Neuronal stem cell (in vitro differentiated cells): ENCODE data around the gene LCN10.
A peak's percentile ranks its signal among the peaks of the same experiment; 100 is the strongest.

Experiments
- DNase-seq: peaks from one replicate; pipeline ENCODE4 v3.0.0-alpha.2; 2013; ENCODE audit warnings: low spot score
- H2AFZ ChIP-seq: one replicate; pipeline ENCODE4 v1.6.1; 2013; ENCODE audit warnings: mild to moderate bottlenecking, low read length, inconsistent platforms
- H2AK5ac ChIP-seq: 2 replicates; pipeline ENCODE4 v1.6.1; 2013; ENCODE audit warnings: low read depth, mild to moderate bottlenecking, inconsistent platforms, low read length, moderate library complexity, mixed read lengths
- H2BK120ac ChIP-seq: 2 replicates; pipeline ENCODE4 v1.6.1; 2013; ENCODE audit warnings: low read depth, mild to moderate bottlenecking, inconsistent platforms, low read length, moderate library complexity, mixed read lengths
- H2BK12ac ChIP-seq: one replicate; pipeline ENCODE4 v1.6.1; 2013; ENCODE audit warnings: low read length, inconsistent platforms
- H2BK15ac ChIP-seq: 2 replicates; pipeline ENCODE4 v1.6.1; 2013; ENCODE audit warnings: mild to moderate bottlenecking, low read length, inconsistent platforms, mixed read lengths
- H2BK5ac ChIP-seq: one replicate; pipeline ENCODE4 v1.6.1; 2013; ENCODE audit warnings: inconsistent platforms, mild to moderate bottlenecking, low read length, moderate library complexity
- H3K14ac ChIP-seq: one replicate; pipeline ENCODE4 v1.6.1; 2013; ENCODE audit warnings: low read length, inconsistent platforms
- H3K18ac ChIP-seq: 2 replicates; pipeline ENCODE4 v1.6.1; 2013; ENCODE audit warnings: low read length, inconsistent platforms
- H3K23ac ChIP-seq: 2 replicates; pipeline ENCODE4 v1.6.1; 2013; ENCODE audit warnings: low read depth, mild to moderate bottlenecking, mixed read lengths, low read length, inconsistent platforms; ENCODE audit not compliant: poor library complexity
- H3K27ac ChIP-seq: replicated peaks from 3 replicates; pipeline ENCODE4 v1.5.1; 2013; ENCODE audit warnings: low read length, inconsistent platforms
- H3K27me3 ChIP-seq, 3 experiments: 2 replicates each; pipeline ENCODE4 v1.6.1; 2013; ENCODE audit warnings: low read length in 3 of 3, mild to moderate bottlenecking in 2 of 3, inconsistent platforms in 1 of 3, low read depth in 1 of 3, mixed read lengths in 1 of 3, moderate library complexity in 1 of 3; ENCODE audit not compliant: control insufficient read depth in 3 of 3, insufficient read depth in 3 of 3
- H3K36me3 ChIP-seq, 2 donors: replicated peaks in 1 of 2; 2 replicates each; pipeline ENCODE4 v1.6.1; 2013; ENCODE audit warnings: low read length in 2 of 2; ENCODE audit not compliant: control insufficient read depth in 2 of 2, insufficient read depth in 2 of 2
- H3K4ac ChIP-seq: 2 replicates; pipeline ENCODE4 v1.6.1; 2013; ENCODE audit warnings: inconsistent platforms, mild to moderate bottlenecking, low read length, moderate library complexity
- H3K4me1 ChIP-seq, 2 donors: 1 replicate in 1 of 2; 2 replicates in 1 of 2; pipeline ENCODE4 v1.6.1; 2013; ENCODE audit warnings: low read length in 2 of 2, low read depth in 1 of 2; ENCODE audit not compliant: control insufficient read depth in 2 of 2, insufficient read depth in 1 of 2
- H3K4me2 ChIP-seq: one replicate; pipeline ENCODE4 v1.6.1; 2013; ENCODE audit warnings: mild to moderate bottlenecking, low read length, inconsistent platforms; ENCODE audit not compliant: insufficient read depth, poor library complexity, severe bottlenecking
- H3K4me3 ChIP-seq, 2 donors: 2 replicates each; pipeline ENCODE4 v1.5.1; 2013; ENCODE audit warnings: low read length in 2 of 2, mild to moderate bottlenecking in 2 of 2, inconsistent platforms in 1 of 2, moderate library complexity in 1 of 2
- H3K79me1 ChIP-seq: one replicate; pipeline ENCODE4 v1.6.1; 2013; ENCODE audit warnings: low read depth, mild to moderate bottlenecking, inconsistent platforms, low read length, moderate library complexity
- H3K9ac ChIP-seq: one replicate; pipeline ENCODE4 v1.6.1; 2013; ENCODE audit warnings: mild to moderate bottlenecking, low read depth, low read length, inconsistent platforms; ENCODE audit not compliant: poor library complexity
- H3K9me3 ChIP-seq, 2 donors: replicated peaks in 1 of 2; 2 replicates each; pipeline versions ENCODE3 to v1.6.1; 2013; ENCODE audit warnings: low read length in 2 of 2, mild to moderate bottlenecking in 2 of 2, inconsistent platforms in 1 of 2, low read depth in 1 of 2, mixed read lengths in 1 of 2, moderate library complexity in 1 of 2; ENCODE audit not compliant: control insufficient read depth in 2 of 2, insufficient read depth in 1 of 2
- H4K8ac ChIP-seq: one replicate; pipeline ENCODE4 v1.6.1; 2013; ENCODE audit warnings: low read depth, mild to moderate bottlenecking, inconsistent platforms, low read length, moderate library complexity
- H4K91ac ChIP-seq: one replicate; pipeline ENCODE4 v1.6.1; 2013; ENCODE audit warnings: low read length, low read depth, mild to moderate bottlenecking, inconsistent platforms; ENCODE audit not compliant: poor library complexity
- WGBS, 2 donors: extraction: QIAGEN DNeasy Blood & Tissue Kit; methylation state at CpG; one replicate each; pipeline ENCODE4 v1.1.7; 2013; ENCODE audit warnings: missing lambda C conversion rate in 2 of 2, mixed read lengths in 1 of 2; ENCODE audit not compliant: insufficient read length in 2 of 2, insufficient replicate concordance in 1 of 2; ENCODE audit errors: extremely low coverage in 2 of 2; 5-methylcytosine and 5-hydroxymethylcytosine counted together

Gene LCN10

DNA sequence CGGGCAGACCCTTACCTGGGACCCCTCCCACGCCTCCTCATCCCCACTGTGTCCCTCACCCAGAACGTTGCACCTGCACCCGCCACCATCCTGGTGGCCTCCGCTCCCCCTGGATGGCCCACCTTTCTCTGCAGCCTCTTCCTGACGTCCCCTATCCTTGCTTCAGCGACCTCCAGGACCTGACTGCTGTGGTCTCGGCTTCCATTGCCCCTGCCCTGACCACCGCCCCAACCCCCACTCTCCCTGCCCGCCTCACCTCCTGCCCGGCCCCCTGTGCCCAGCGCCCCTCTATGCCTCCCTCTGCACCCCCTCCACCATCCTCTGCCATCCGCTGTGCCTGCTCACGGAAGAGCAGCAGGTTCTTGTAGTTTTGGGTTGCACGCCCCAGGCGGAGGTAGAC is 2.2 kb downstream of the LCN10 start:
- no CpG with 5 or more reads among the region's 16 CpGs for WGBS, 2 donors
- Histone ChIP-seq H3K27ac (no peak overlapping the region), H3K23ac (peak overlapping the region; percentile 55), H3K14ac (no peak overlapping the region), H2BK5ac (peak overlapping the region; percentile 59), H2AFZ (no peak overlapping the region), H3K4me1 (peaks cover 7% of the 10 kb centered on the region in 2 donors), H3K4me2 (no peak overlapping the region), H2BK15ac (no peak overlapping the region), H3K18ac (peak overlapping the region; percentile 48), H2BK12ac (peak overlapping the region; percentile 73), H2AK5ac (peak overlapping the region; percentile 98), H3K9ac (no peak overlapping the region), H4K8ac (no peak overlapping the region), H2BK120ac (no peak overlapping the region), H4K91ac (no peak overlapping the region), H3K36me3 (no peaks in the 10 kb centered on the region), H3K27me3 (peaks cover 2 to 56% (median 4%) of the 10 kb centered on the region in 3 experiments), H3K4ac (no peak overlapping the region), H3K79me1 (no peaks in the 10 kb centered on the region), H3K9me3 (no peaks in the 10 kb centered on the region), H3K4me3 (no peak overlapping the region)
- DNase-seq, result no peak

DNA sequence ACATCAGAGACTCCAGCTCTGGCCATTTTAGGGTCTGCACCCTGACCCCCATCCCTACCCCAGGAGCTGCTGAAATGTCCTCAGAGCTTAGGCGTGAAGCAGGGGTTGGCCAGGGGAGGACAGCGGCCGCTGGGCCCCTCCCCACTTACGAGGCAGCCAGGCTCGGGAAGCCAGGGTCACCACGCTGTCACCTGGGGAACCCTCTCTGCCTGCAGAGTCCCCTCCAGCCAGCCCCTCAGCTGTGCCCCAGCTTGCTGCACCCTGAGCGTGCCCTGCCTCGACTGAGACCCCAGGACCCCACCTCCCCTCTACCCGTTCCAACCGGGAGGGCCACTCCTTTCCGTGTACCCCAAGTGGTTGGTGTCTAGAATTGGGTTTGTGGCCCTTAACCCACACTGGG is 2.7 kb downstream of the LCN10 start:
- Histone ChIP-seq H2BK120ac (no peak overlapping the region), H3K4me1 (peaks cover 7% of the 10 kb centered on the region in 2 donors), H3K4me2 (no peak overlapping the region), H2BK5ac (peak overlapping the region; percentile 59), H3K79me1 (no peaks in the 10 kb centered on the region), H2AFZ (no peak overlapping the region), H2BK15ac (no peak overlapping the region), H4K91ac (no peak overlapping the region), H4K8ac (no peak overlapping the region), H3K23ac (no peak overlapping the region), H3K4me3 (no peak overlapping the region), H3K36me3 (no peaks in the 10 kb centered on the region), H3K14ac (no peak overlapping the region), H3K27me3 (peaks cover 2 to 56% (median 4%) of the 10 kb centered on the region in 3 experiments), H3K27ac (no peak overlapping the region), H3K9ac (peak overlapping the region; percentile 12), H2BK12ac (peak overlapping the region; percentile 46), H2AK5ac (peak overlapping the region; percentile 43), H3K4ac (no peak overlapping the region), H3K9me3 (no peaks in the 10 kb centered on the region), H3K18ac (no peak overlapping the region)
- no peak for DNase-seq
- whole genome bisulfite sequencing, 2 donors, result no CpG with 5 or more reads among the region's 11 CpGs

- Histone ChIP-seq H3K9ac (no peak overlapping the region), H2BK120ac (no peak overlapping the region), H3K4ac (no peak overlapping the region), H2BK5ac (peak overlapping the region; percentile 59), H3K14ac (no peak overlapping the region), H3K36me3 (no peaks in the 10 kb centered on the region), H3K27me3 (peaks cover 2 to 60% (median 4%) of the 10 kb centered on the region in 3 experiments), H3K18ac (peak overlapping the region; percentile 60), H2BK12ac (no peak overlapping the region), H3K79me1 (no peaks in the 10 kb centered on the region), H3K27ac (no peak overlapping the region), H2BK15ac (no peak overlapping the region), H4K91ac (no peak overlapping the region), H3K4me3 (no peak overlapping the region), H2AK5ac (peak overlapping the region; percentile 66), H3K4me1 (peaks cover 7% of the 10 kb centered on the region in 2 donors), H2AFZ (no peak overlapping the region), H4K8ac (no peak overlapping the region), H3K9me3 (no peaks in the 10 kb centered on the region), H3K4me2 (no peak overlapping the region), H3K23ac (no peak overlapping the region)
- no CpG with 5 or more reads among the region's 23 CpGs for WGBS, 2 donors
- DNase-seq, result no peak
These were observed 3.2 kb downstream of the LCN10 start for GRCh38 chr9:136739509-136739908.

DNA sequence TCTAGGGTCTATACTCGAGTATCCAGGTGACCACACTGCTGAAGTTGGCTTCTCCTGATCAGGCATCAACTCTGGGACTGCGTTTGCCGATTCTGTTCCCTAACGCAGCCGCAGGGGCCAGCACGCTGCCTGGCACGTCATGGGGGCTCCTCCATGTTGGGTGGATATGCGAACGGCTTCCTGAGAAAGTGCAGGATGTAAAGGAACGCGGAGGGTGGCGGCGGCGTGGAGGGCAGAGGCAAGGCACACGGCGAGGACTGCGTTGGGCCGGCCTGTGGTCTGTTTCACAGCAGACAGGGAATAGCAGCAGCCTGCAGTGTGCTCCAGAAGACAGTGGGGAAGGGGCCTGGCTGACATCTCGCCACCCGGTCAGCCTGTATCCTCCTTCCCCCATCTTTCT is 3.8 kb downstream of the LCN10 start:
- no CpG with 5 or more reads among the region's 20 CpGs for WGBS, 2 donors
- H3K27me3 ChIP-seq, result peaks cover 2 to 62% (median 4%) of the 10 kb centered on the region in 3 experiments

More for the DNA sequence above, 3.8 kb downstream of the LCN10 start:
- H3K4me3 ChIP-seq, result no peak overlapping the region
- H4K91ac ChIP-seq, result no peak overlapping the region
- H3K4me2 ChIP-seq, result no peak overlapping the region
- H3K79me1 ChIP-seq, result no peaks in the 10 kb centered on the region
- peaks cover 7% of the 10 kb centered on the region in 2 donors for H3K4me1 ChIP-seq
- H3K36me3 ChIP-seq, result no peaks in the 10 kb centered on the region
- peak overlapping the region; percentile 57 for H3K14ac ChIP-seq
- H2AK5ac ChIP-seq, result no peak overlapping the region
- no peak overlapping the region for H2BK120ac ChIP-seq
- peak overlapping the region; percentile 44 for H3K18ac ChIP-seq
- H2AFZ ChIP-seq, result no peak overlapping the region
- H2BK15ac ChIP-seq, result peak overlapping the region; percentile 21
- no peak overlapping the region for H3K27ac ChIP-seq
- H3K4ac ChIP-seq, result no peak overlapping the region
- no peak overlapping the region for H2BK12ac ChIP-seq
- H3K9ac ChIP-seq, result no peak overlapping the region
- peak overlapping the region; percentile 59 for H3K23ac ChIP-seq
- no peak overlapping the region for H4K8ac ChIP-seq
- H2BK5ac ChIP-seq, result no peak overlapping the region
- H3K9me3 ChIP-seq, result no peaks in the 10 kb centered on the region
- no peak for DNase-seq
